NCI-H2107 (cell line): ENCODE measurements around the gene SHROOM2.

Source experiments
- DNase-seq: peaks from one replicate; lab custom pipeline; 2025; lab: John Stamatoyannopoulos, UW

The SHROOM2 gene

GRCh38 chrX:9899640-9900111 is 113.4 kb downstream of the SHROOM2 start:
- DNase-seq, result no peak

DNA sequence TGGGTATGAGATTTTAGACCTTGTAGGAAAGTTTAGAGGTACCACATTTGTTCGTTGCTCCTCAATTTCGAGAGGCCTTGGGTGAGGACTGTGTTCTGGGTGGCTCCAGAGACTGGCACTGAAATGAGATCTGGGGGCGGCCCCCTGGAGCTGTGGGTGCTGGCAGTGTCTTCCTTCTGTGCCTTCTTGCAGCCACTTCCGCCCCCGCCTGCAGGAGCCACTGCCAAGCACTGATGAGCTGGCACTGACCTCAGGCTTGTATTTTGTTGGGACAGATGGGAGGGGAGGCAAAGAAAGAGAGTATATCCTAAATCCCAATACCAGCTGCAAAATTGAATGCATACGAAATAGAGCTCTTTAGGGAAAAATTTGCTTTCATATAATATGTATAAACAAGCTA is 116.4 kb downstream of the SHROOM2 start:
- DNase-seq, result no peak

DNA sequence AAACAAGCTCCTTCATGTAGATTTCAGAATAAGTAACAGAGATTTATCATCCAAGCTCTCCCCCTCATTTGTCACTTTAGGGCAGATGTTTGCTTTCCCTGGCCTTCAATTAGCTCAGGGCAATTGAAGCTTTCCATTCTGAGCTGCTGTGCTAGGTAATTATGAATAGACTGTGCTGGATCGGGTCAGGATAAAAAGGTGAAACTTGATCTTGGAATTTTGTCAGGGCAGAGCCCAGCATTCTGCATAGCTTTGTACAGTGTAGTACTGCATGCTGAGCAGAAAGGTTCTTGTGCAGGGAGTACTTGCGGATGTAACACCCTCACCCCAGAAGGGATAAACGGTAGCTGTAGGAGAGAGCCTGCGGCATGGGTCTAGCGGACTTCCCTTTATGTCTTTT is 116.9 kb downstream of the SHROOM2 start:
- no peak for DNase-seq

GRCh38 chrX:9905288-9905687 is 119.1 kb downstream of the SHROOM2 start:
- DNase-seq, result no peak

GRCh38 chrX:9905721-9906120 is 119.5 kb downstream of the SHROOM2 start:
- no peak for DNase-seq

GRCh38 chrX:9906919-9907318 is 120.7 kb downstream of the SHROOM2 start:
- DNase-seq, result no peak

DNA sequence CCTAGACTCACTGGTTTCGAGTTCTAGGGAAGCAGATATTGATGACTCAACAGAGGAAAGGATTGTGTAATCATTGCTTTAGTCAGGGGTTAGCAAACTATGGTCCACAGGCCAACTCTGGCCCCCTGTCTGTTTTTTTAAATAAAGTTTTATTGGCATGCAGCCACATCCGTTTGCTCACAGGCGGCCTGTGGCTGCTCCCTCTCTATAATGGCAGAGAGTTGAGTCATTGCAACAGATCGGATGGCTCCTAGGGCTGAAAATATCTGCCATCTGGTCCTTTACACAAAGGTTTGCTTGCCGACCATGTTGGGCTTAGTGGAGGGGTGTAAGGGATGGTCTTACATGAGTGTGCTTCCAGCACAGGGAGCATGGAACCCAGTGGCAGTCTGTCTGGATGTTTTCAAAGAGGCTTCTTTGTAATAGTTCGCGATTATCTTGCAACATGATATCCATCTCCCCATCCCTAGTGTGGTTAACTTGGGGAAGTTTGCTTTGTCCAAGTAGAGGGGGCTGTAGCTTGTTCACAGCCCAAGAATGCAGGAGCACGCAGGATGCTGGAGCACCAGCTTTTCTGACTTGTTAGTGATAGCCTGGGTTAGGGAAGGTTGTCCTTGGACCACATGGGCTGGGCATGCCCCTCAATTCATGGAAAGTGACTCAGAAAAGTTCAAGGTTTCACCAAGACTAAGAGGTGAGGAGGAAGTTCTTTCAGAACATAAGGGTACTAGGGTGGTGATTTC is 121.6 kb downstream of the SHROOM2 start:
- DNase-seq, result no peak

DNA sequence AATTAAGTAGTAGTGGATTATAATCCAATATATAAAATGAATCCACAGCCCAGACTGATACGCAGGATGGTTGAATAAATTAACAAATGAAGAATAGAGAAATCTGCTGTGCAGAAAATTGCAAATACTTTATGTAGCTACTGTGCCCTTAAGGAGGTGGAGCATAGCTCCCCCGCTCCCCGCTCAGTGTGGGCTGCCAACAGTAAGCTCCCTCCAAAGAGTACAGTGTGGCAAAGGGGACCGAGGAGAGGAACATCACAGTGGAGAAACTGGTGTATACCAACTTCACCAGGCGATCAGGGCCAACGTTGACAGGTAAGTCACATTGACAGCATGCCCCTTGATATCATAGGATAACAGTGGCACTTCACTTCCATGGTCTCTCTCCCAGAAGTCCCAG is 123.0 kb downstream of the SHROOM2 start:
- no peak for DNase-seq

DNA sequence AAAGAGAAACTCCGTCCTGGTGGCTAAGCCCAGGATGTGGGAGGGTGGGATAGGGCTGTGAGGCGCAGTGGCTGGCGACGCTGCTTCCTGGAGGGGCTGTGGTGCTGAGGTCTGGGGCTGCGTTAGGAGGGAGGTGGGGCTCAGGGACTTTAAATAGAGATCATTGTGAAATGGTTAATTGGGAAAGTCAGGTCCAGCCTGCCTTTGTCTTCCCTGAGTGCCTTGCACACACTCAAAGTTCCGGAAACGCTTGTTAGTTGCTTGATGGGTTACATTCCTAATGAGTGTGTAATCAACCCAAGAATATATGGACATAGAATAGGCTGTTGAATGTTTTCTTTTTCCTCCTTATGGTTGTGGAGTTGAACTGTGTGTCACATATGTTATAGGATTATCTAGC is 125.3 kb downstream of the SHROOM2 start:
- no peak for DNase-seq

DNA sequence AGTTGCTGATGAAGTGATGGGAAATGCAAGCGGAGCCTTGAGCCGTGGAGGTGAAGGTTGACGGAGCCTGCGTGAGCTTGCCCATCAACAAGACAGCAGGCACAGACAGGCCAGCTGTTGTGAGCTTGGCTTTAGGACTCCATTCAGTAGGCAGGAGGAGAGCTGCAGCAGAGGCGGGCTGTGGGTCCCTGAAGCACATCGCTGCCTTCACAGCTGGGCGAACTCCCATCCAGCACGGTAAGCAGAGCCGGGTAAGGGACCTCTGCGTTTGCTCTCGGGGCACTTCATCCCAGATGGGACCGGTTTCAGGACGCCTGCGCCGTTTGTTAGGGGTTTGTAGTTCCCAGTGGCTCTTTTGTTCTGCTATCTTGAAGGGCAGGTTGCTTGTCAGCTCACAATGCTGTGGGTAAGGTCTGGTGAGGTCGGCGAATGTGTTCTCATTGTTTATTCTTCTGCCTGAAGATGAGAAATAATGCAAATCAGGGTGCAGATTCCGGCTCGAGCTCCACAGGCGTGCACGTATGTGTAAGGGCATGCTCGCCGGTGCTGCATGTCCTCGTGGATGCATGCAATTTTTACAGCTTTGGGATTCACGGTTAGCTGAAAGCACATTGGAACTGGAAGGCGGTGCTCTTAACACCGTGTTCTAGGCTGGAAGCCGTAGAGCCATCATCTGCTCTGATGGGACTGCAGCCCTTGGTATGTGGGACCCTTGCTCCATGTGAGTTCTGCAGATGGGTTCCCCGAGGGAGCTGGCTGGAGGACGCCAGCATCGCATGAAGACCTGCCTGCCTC is 126.3 kb downstream of the SHROOM2 start:
- DNase-seq, result peak; percentile 48

- no peak for DNase-seq
Observed at GRCh38 chrX:9913146-9913433, 126.9 kb downstream of the SHROOM2 start.

DNA sequence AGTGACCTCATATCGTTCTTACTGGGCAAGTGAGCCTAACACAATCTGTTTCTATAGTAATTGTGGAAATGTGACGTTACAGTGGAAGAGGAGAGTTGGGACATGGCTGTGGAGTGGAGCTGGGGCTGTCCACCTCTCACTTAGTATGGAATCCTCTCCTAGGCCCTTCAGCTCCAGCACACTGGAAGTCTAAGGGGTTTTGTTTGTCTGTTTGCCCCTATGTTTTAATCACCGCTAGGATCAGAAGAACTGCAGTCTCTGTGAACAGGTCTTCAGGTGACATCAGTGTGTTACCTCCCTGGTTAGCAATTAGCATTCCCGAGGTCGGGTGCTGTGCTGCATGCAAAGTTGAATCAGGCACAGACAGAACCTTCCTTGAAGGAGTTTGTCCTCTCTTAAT is 131.6 kb downstream of the SHROOM2 start:
- no peak for DNase-seq

GRCh38 chrX:9919632-9920172 is 133.5 kb downstream of the SHROOM2 start:
- DNase-seq, result no peak

- DNase-seq, result no peak
Observed at GRCh38 chrX:9921407-9921806, 135.2 kb downstream of the SHROOM2 start.

DNA sequence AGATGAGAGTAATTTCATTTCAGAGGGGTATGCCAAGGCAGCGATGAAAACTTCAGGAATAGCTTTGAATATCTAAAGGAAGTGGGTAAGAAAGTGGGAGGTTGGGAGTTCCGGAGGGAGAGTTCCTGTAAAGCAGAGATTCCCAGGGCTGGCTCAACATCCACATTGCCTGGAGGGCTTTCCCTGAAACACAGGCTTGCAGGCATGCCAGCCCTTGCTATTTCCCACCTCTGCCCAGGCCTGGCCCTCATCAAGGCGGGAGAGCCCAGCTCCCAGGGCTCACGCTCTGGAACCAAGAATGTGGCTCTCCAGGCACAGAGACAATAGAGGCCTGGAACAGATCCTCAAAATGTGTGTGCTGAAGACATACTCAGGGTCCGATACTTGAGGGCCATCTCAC is 137.1 kb downstream of the SHROOM2 start:
- no peak for DNase-seq

GRCh38 chrX:9926002-9926401 is 139.8 kb downstream of the SHROOM2 start:
- DNase-seq, result no peak

GRCh38 chrX:9927698-9928482 is 141.7 kb downstream of the SHROOM2 start:
- DNase-seq, result peak; percentile 47

DNA sequence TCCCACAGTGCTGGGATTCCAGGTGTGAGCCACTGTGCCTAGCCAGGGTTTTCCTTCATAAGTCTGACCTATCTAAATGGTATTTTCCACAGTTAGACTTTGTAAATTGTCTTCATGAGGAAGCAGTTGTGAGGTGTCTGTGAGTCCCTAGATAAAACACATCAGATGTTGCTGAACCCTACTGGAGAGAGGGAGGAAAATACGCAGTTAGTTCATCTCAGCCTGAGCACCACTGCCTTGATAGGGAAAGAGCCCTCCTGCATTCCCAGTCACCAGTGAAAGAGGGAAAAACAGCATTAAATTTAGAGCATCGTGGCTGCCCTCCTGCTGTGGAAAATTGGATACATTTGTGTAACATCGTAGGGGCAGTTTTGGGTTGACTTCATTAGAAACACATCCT is 149.2 kb downstream of the SHROOM2 start:
- DNase-seq, result no peak

DNA sequence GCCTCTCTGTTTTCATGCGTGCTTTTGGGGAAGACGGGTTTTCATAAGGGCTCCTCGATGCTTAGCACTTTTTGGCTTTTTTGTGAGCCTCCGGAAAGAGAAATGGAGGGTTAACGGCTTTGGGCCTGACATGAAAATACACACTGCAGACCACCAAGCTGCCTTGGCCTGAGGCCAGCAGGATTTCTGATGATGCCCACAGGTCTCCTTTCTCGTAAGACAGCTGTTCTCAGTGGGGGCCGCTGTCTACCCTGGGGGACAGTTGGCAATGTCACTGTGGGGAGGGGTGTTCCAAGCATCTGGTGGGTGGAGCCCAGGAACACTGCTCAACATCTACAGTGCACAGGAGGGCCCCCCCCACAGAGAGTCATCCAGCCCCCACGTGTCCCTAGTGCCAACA is 151.5 kb downstream of the SHROOM2 start:
- no peak for DNase-seq

DNA sequence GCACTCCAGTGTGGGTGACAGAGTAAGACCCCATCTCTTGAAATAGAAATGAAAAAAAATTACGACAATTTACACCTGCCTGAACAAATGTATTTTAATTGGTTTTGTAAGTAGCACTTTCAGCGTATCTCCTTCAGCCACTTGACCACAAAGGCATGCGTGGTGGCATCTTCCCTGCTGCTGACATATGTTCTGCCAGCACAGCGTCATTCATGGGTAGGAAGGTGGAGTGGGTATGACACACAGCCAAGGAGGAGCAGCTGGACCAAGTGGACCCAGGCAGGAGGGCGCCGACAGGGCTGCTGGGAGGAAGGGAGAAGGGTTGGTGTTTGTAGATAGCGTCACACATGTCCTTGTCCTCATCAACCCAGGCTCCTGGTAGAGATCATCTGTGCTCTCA is 152.3 kb downstream of the SHROOM2 start:
- DNase-seq, result no peak

DNA sequence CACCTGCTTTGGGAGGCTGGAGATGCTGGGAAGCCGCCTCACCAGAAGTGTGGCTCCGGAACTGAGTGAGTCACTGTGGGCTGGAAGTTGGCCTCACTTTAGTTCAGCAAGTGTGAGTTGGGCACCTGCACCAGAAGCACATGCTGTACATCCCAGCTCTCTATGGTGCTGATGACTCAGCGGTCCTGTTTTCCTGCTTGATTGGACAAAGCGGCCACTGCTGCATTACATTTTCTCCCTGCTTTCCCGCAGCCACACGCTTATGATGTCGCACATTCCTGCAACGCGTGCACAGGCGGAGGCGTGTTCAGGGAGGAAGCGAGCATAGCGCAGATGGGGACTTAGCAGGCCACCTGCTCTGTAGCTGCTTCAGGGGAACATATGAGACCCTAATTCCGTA is 154.2 kb downstream of the SHROOM2 start:
- DNase-seq, result no peak

DNA sequence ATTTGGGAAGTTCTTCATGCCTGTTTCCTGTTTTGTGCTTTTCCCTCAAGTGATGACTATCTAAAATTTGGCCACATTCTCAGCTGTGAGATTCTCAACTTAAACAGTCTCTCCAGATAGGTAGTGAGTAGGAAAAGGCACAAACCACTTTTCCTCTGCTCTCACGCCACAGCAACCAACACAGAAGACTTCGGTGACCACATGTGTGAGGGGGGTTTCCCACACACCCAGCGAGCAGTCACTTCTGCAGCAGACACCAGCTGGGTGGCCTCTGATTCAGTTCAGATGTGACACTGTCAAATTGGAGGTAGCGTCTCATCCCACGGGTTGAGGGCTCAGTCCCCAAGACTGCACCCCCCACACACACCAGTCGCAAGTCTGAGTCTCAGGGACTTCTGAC is 155.9 kb downstream of the SHROOM2 start:
- no peak for DNase-seq

DNA sequence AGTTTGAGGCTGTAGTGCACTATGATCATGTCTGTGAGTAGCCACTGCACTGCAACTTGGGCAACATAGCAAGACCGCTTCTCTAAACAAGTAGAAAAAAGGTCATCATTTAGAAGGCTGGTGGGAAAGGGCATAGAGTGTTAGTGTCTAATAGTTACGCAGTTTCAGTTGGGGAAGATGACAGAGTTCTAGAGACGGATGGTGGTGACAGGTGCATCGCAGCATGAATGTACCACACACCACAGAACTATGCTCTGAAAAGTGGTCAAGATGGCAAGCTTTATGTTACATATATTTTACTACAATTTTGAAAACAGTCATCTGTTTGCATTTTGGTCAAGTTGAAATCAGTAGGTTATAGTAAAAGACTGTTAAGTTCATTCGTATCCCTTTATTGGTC is 157.2 kb downstream of the SHROOM2 start:
- no peak for DNase-seq
